Activated T-helper 17 cell treated with anti-CD3 and anti-CD28 coated beads, Interleukin-2, amount 50 U/mL, for 72 hours (primary cell): Measurements from ENCODE around the gene ZNF253. TPM values are rescaled to one million over a fixed set of nuclear protein-coding genes. Genes with fewer than 3 reads are reported as not detected.
"Not testable (repeated sequence)": the region's sequence is repeated elsewhere in the genome, so short reads cannot be mapped to it uniquely, and the experiment has no call there.

Source experiments
- ATAC-seq: fragments of 150-1000 bp; cut with Tn5 transposase; replicated peaks from 2 replicates; pipeline ENCODE4 v1.10.0; 2021; ENCODE audit warnings: mild to moderate bottlenecking, moderate library complexity
- H3K27ac Mint-ChIP-seq: one replicate; pipeline ENCODE4 v1.8.0; 2022; ENCODE audit warnings: mixed read lengths
- H3K27me3 Mint-ChIP-seq: one replicate; pipeline ENCODE4 v1.8.0; 2022; ENCODE audit warnings: mixed read lengths
- H3K36me3 Mint-ChIP-seq: one replicate; pipeline ENCODE4 v1.8.0; 2022; ENCODE audit warnings: low read depth, mild to moderate bottlenecking, mixed read lengths
- H3K4me1 Mint-ChIP-seq: one replicate; pipeline ENCODE4 v1.8.0; 2022; ENCODE audit warnings: mixed read lengths
- H3K4me3 Mint-ChIP-seq: one replicate; pipeline ENCODE4 v1.8.0; 2022; ENCODE audit warnings: mild to moderate bottlenecking, mixed read lengths
- H3K9me3 Mint-ChIP-seq: one replicate; pipeline ENCODE4 v1.8.0; 2022; ENCODE audit warnings: mixed read lengths
- total RNA-seq, 2 donors: library from RNA; stranded (reverse); gene quantifications; one replicate each; pipeline ENCODE4 v1.2.3, GENCODE V29; 2022

ZNF253 gene
- total RNA-seq, 2 donors from 2014 or later = 15.7 to 17.9 TPM

GRCh38 chr19:19933432-19934314 is 68.0 kb downstream of the ZNF253 start:
- H3K4me3 Mint-ChIP-seq, ATAC-seq, H3K4me1 Mint-ChIP-seq, H3K27me3 Mint-ChIP-seq, H3K27ac Mint-ChIP-seq: not testable (repeated sequence)
- H3K9me3 Mint-ChIP-seq = peaks cover 14% of the 10 kb centered on the region
- peaks cover 35% of the 10 kb centered on the region for H3K36me3 Mint-ChIP-seq

GRCh38 chr19:19937403-19937802 is 71.7 kb downstream of the ZNF253 start:
- H3K36me3 Mint-ChIP-seq = peaks cover 19% of the 10 kb centered on the region
- no peaks in the 10 kb centered on the region for H3K4me1 Mint-ChIP-seq
- no peaks in the 10 kb centered on the region for H3K27me3 Mint-ChIP-seq
- no peak overlapping the region for H3K27ac Mint-ChIP-seq
- no peak overlapping the region for H3K4me3 Mint-ChIP-seq
- no peak for ATAC-seq
- H3K9me3 Mint-ChIP-seq = peaks cover 26% of the 10 kb centered on the region

- no peaks in the 10 kb centered on the region for H3K27me3 Mint-ChIP-seq
- peaks cover 21% of the 10 kb centered on the region for H3K9me3 Mint-ChIP-seq
- no peak for ATAC-seq
Observed at GRCh38 chr19:19938449-19938848, 72.8 kb downstream of the ZNF253 start.

GRCh38 chr19:19943848-19944582 is 78.3 kb downstream of the ZNF253 start:
- ATAC-seq = no peak
- Mint-ChIP-seq H3K4me1 (no peaks in the 10 kb centered on the region), H3K4me3 (no peak overlapping the region), H3K27me3 (peaks cover 3% of the 10 kb centered on the region), H3K36me3 (no peaks in the 10 kb centered on the region), H3K9me3 (peaks cover 16% of the 10 kb centered on the region), H3K27ac (no peak overlapping the region)

More at GRCh38 chr19:19938449-19938848, 72.8 kb downstream of the ZNF253 start:
- Mint-ChIP-seq H3K27ac (no peak overlapping the region), H3K4me1 (no peaks in the 10 kb centered on the region), H3K4me3 (no peak overlapping the region), H3K36me3 (peaks cover 9% of the 10 kb centered on the region)

Other genes with a start within 250 kb of the ZNF253 start
- gene PBX4, start 247.2 kb upstream of the ZNF253 start, total RNA-seq = 100 to 1,000 TPM in 1 of 2 donors, 10 to 100 TPM in 1; 63.9 to 101 TPM
- 10 to 100 TPM; 46.3 to 85.6 TPM for gene LPAR2, start 237.7 kb upstream of the ZNF253 start, total RNA-seq
- 100 to 1,000 TPM in 1 of 2 donors, 10 to 100 TPM in 1; 79.9 to 100 TPM for gene GMIP, start 222.2 kb upstream of the ZNF253 start, total RNA-seq
- gene ATP13A1, start 202.2 kb upstream of the ZNF253 start, total RNA-seq = 10 to 100 TPM; 47.8 to 79.6 TPM
- gene ZNF101, start 197.0 kb upstream of the ZNF253 start, total RNA-seq = 10 to 100 TPM; 57.0 to 70.7 TPM
- 10 to 100 TPM in 1 of 2 donors, 1 to 10 TPM in 1; 4.7 to 10.9 TPM for gene ZNF14, start 132.8 kb upstream of the ZNF253 start, total RNA-seq
- gene ZNF506, start 44.1 kb upstream of the ZNF253 start, total RNA-seq = 10 to 100 TPM; 16.1 to 58.1 TPM
- 10 to 100 TPM; 12.0 to 15.6 TPM for gene ZNF93, start 35.1 kb downstream of the ZNF253 start, total RNA-seq
- gene ZNF682, start 173.6 kb downstream of the ZNF253 start, total RNA-seq = 1 to 10 TPM; 7.7 to 8.4 TPM
- 10 to 100 TPM; 11.8 to 15.5 TPM for gene ZNF90, start 212.1 kb downstream of the ZNF253 start, total RNA-seq